Stromal cell of bone marrow (primary cell): Measurements from ENCODE around the gene CAVIN2.

Experiments used
- DNase-seq: peaks from one replicate; pipeline ENCODE4 v3.0.0-alpha.2; 2012; ENCODE audit warnings: low read depth

CAVIN2 gene, protein sequence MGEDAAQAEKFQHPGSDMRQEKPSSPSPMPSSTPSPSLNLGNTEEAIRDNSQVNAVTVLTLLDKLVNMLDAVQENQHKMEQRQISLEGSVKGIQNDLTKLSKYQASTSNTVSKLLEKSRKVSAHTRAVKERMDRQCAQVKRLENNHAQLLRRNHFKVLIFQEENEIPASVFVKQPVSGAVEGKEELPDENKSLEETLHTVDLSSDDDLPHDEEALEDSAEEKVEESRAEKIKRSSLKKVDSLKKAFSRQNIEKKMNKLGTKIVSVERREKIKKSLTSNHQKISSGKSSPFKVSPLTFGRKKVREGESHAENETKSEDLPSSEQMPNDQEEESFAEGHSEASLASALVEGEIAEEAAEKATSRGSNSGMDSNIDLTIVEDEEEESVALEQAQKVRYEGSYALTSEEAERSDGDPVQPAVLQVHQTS

DNA sequence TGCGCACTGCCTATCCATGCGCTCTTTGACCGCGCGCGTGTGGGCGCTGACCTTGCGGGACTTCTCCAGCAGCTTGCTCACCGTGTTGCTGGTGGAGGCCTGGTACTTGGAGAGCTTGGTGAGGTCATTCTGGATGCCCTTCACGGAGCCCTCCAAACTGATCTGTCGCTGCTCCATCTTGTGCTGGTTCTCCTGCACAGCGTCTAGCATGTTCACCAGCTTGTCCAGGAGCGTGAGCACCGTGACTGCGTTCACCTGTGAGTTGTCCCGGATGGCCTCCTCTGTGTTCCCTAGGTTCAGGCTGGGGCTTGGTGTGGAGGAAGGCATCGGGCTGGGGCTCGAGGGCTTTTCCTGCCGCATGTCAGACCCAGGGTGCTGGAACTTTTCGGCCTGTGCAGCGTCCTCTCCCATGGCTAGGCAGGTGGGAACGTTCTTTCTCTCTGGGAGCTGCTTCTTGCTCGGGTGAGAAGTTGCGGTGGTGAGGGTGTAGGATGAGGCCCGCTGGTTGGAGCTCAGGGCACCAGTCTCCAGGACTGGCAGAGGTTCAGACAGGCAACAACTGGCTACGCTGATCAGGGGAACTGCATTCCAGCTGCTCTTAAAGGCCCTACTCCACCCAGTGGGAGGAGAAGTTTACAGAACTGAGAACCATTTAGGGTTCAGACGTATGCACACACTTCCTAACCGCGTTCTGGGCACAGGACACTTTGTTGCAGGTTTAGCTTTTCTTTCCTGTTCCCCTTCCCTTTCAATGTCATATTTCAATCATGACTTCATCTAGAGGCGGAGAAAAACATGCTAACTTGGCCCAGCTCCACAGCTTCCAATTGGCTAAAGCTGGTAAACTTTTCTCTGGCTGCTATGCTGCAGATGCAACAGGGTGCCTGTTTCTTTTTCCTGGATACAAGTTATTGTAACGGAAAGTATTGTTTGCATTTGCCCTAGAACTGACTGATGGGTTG is at the start of gene CAVIN2:
Gene CAVIN2 (minus strand): TSS at position 574 of the 962 bp plus-strand sequence. CDS start 163 bp downstream, at position 411.
- DNase-seq = peak; percentile 71

DNA sequence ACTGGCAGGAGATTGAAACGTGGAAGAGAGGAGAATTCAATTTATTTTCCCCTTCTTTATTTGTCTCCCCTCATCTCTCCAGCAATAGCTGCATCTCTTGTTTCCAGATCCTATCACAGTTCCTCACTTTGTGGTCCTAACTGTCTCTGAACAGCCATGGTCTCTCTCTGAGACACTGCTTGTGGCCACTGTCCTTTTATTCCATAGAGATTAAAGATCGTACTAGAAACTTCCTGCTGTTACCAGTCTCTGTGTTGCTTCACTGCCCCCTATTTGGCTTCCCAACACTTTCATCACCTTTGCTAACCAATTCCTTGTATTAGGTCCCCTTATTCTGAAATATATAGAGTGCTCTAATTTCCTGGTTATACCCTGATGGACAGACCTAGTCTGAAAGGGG is 48.9 kb upstream of the CAVIN2 start:
- no peak for DNase-seq

DNA sequence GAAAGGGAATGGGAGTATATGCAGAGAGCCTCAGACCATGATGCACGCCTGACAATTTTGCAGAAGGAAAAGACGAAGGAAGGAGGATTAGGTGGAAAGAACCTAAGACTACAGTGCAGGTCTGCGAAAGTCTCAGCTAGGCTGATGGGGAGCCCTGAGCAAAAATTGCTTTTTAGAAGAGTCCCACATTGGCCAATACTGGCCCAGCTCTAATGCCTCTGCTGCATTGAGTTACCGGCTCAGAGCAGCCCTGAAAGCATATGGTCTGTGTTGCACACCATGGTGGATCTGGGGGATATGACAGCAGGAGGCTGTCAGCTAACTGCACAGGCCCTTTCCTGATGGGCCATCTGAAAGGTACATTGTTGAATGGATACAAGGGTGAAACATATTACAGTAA is 48.3 kb upstream of the CAVIN2 start:
- no peak for DNase-seq

DNA sequence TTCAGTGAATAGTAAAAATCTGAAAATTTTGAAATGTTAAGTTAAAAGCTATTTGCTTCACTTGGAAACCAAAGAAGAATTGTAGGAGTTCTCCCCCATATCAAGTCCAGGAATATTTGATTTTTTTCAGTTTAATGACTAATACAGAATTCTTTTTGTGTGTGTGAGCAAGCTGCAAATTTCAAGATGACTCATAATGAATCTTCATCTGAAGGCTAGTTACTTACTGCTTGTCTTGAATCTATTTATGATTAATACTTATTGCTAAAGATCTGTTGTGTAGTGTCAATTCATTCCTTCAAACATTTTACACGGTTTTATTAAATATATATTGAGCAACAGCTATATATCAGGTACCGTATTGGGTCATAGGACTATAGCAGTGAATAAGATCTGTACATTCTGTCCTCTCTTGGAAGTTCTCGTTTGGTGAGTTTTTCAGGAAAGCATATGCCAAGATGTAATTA is 47.8 kb upstream of the CAVIN2 start:
- peak; percentile 70 for DNase-seq

DNA sequence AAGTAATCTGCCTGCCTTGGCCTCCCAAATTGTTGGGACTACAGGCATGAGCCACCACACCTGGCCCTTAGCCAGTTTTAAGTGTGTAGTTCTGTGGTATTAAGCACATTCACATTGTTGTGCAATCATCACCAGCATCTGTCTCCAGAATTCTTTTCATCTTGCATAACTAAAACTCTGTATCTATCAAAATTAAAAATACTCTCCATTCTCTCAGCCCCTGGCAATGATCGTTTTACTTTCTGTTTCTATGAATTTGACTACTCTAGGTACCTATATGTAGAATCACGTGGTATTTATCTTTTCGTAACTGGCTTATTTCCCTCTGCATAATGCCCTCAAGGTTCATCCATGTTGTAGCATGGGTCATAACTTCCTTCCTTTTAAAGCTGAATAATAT is 45.5 kb upstream of the CAVIN2 start:
- peak; percentile 57 for DNase-seq

DNA sequence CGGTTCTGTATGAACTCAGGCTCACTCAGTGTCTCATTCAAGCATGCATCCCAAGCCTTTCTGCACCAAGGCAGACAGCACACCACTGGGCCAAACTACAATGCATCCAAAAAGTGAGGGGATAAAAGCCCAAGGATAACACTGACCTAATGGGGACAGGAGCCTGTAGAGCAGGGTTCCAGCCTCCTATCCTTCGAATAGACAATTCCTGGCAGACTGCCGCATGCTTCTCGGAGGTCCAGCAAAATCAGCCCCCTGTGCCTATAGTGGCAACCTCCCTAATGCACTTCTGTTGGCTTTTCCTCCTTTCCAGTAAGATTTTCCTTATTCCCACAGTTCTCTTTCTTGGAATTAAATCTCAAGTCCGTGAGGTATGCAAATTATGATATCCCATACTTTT is 44.8 kb upstream of the CAVIN2 start:
- DNase-seq = no peak

DNA sequence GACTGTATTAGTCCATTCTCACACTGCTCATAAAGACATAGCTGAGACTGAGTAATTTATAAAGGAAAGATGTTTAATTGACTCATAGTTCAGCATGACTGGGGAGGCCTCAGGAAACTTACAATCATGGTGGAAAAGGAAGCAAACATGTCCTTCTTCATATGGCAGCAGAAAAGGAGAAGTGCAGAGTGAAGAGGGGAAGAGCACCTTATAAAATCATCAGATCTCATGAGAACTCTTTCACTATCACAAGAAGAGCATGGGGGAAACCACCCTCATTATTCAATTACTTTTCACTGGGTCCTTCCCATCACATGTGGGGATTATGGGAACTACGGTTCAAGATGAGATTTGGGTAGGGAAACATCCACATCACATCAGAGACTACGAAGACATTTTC is 43.0 kb upstream of the CAVIN2 start:
- no peak for DNase-seq

DNA sequence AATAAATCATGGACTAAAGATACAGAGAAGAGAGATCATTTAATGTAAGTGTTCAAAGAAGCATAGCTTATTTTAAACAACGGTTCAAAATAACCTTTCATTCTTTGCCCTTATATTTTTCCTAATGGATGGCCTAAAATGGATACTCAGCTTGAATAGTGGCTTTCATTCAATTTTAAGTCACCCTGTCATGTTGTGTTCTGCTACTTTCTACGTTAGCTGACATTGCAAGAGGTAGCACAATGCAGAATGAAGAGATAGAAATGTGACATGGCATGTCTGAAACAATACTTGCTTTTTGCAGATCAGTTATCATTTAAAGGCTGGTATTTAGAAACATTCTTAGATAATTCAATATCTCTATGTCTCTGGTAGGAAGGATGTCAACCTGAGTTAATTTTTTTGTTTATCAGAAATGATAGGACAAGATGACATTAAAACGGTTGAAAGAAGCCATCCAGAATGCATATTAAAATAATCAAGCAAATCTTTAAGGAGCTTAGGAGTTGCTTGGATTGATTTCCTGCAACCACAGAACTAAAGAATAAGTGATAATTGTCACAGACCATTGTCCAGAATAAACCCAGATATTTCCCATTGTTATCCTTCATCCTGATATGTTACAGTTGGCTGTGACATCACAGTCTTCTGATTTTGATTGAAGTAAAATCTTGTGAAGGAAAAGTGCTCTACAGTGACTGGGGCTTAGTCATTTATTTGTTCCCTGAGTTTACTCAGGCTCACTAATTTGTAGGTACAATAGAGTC is 41.7 kb upstream of the CAVIN2 start:
- no peak for DNase-seq

DNA sequence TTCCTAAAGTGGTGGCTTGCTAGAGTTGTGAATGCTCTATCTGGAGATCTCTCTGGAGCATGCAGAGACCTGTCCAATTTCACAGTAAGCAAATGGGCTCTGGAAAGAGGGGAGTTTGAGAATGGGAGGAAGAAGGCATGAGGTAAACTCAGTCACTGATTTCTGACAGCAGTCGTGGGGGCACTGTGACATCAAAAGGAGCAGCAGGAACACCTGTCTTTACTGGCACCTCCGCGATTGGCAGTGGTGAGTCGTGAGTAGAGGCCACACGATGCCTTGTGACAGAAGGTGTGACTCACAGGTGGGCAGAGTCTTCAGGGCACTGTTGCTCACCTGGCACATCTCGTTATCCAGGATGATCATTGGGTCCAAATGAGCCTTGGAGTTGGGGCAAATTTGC is 38.8 kb upstream of the CAVIN2 start:
- no peak for DNase-seq

DNA sequence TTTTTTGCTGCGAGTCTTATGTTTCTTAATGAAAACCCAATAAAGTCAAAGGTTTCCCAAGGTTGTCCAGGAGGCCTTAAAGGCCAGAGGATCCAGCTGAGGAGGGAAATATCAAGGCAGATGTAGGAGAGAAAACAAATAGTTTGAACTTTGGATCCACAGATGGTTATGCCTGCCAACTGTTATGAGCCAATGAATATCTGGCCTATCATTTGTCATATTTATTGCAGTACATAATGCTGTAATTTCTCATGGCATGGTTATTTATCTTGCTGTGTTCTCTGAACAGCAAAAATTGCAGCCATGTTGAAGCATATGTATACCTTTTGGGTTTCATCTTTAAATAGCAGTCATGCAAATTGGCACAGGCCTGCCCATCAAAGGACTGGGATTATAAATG is 38.2 kb upstream of the CAVIN2 start:
- DNase-seq = no peak

DNA sequence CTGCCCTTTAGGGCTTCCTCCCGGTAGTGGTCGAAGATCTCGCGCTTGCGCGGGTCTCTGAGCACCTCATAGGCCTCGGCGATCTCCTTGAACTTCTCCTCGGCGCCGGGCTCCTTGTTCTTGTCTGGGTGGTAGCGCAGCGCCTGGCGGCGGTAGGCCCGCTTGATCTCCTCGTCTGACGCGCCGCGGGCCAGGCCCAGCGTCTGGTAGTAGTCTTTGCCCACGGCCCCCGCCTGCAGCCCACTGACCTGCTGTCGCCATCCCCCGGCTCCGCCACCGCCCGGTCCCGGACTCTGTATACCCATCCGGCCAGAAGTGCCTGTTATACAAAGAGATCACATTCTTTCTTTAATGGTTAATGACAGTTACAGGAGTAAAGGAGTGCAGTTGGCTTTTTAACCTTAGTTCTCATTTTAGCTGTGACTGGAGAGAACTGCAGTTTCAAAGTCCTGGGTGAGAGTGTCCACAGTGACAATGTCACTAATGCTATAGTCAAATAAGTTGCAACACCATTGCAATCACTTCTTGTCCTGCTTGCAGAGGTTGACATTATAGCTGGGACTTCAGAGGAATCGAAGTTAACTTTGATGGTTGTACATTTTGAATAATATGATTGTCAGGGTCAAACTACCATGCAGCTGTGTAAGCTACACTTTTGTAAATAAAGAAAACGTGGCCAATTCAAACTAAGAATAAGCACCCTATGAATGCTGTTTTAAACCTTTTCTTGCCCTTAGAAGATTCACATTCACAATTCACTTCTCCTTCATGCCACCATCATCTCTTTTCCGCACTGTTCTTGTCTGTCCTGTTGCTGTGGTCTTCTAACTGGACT is 35.3 kb upstream of the CAVIN2 start:
- no peak for DNase-seq

DNA sequence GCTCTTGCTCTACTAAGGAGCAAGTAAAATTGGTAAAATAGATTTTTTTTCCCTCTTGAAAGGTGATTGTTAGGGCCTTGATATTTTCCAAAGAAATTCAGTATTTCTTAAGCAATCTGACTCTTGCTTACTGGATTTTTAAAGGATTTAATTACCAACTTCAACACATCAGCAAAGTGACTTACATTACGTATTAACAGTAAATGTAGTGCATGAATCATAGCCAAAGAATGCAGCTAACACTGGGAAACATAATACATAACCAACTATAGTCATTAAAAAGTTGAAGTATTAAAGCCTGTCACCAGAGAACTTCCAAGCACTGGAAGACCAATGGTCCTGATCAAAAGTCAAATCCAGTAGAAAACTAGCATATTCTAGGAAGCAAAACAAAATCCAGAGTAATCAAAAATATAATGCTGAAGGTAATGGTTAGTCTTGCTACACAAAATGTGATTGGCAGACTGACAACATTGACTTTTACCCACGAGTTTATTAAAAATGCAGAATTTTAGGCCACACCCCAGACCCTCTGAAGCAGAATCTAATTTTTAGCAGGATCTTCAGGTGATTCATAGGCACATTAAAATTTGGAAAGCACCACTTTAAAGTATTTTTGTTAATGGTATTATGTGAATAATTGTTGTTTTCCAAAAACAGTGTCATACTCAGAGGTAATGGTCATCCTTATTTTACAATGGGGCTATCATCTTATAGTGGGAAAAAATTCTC is 31.8 kb upstream of the CAVIN2 start:
- DNase-seq = peak; percentile 61

DNA sequence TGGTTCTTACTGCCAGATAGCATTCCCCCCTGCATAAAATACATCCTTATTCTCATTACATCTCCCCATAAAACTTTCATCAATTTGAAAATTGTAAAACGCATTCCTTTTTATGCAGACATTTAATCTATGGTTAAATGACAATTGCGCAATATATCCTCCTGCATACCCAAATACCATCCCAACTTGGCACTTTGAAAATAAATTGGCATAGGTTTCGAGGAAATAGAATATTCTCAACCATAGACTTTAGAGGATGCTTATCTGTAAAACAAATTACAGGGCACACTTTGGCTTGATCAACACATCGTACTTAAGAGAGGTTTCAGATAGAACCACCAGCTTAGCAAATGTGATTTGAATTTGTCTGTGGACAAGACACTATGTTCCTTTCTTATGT is 31.0 kb upstream of the CAVIN2 start:
- DNase-seq = no peak

DNA sequence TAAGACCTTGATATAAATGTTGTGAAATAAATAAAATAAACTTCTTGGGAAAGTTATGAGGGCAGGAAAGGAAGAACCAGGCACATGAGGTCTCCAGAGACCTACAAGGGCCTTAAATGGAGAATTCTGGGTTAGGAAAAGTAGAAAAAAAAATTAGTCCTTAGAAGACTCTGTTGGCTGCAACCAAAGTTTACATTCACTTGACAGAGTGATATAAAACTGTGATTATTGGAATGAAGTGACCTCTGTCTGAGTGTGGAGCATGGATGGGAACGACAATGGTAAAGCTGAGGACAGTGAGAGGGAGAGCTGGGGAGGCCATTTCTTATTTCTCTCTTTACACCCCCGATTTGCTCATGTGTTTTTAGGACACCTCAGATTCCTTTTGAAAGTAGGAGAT is 29.0 kb upstream of the CAVIN2 start:
- DNase-seq = no peak

DNA sequence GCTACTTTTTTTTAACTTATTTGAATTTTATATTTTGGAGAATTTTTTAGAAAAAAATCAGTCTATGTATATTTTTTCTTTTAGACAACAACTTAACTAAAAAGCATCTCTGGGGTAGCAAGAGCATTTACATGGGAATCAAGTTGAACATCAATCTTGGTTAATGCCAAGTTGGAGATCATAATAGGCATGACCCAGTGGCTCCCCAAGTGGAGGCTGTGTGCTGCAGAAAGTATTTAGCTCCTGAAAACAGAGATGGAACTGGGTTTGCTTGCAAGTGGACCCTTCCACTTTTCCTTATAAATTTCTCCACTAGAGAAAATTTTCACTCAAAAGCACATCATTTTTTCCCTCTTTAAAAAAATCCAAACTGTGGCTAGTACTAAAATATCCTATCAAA is 23.9 kb upstream of the CAVIN2 start:
- no peak for DNase-seq

DNA sequence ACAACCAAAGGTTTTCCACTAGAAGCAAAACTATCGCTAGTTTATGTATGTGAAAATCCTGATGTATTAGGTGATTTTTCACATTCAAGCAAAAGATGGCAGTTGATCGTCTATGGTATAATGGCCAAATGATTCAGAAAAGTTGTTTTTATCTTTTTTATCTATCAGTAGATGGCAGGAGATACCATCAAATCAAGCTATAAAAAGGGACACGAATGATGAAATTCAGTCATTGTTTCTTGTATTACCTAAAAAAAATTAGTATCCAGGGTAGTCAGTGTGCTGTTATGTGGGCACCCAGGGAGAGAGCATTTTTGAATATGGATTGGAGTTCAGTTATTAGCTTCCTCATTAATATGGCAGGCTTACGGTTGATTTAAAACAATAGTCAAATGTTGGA is 22.9 kb upstream of the CAVIN2 start:
- no peak for DNase-seq

DNA sequence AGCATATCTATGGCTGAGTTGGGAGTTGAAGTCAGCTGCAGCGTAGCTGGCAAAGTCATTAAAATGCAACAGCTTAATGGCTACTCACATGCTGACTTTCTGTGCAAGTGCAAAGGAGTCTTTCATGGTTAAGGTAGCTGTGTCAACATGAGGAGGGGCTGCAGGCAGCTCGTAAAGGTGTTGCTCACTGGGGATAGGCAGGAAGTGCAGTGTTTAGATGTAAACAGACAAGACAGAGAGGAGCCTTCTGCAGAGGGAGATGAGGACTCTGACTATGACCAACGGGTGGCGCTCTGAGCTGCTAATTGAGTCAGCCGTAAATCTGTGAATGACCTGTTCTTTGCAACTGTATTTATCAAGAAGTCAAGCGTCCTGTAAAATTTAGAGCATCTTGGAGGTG is 22.3 kb upstream of the CAVIN2 start:
- no peak for DNase-seq

DNA sequence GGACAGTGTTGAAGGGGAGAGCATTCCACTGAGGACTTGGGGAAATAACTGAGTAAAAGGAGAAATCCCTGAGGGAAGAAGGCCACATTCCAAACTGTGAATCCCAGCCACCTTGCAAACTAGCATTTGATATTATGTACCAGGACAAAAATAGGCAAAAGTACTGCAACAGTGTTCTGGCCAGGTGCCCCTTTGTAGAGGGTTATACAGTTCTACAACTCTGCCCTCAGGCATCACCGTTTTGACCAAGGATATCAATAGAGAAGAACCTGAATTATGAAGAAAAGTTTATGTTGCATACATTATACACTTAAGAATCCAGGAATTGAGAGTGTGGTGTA is 20.6 kb upstream of the CAVIN2 start:
- DNase-seq = no peak

DNA sequence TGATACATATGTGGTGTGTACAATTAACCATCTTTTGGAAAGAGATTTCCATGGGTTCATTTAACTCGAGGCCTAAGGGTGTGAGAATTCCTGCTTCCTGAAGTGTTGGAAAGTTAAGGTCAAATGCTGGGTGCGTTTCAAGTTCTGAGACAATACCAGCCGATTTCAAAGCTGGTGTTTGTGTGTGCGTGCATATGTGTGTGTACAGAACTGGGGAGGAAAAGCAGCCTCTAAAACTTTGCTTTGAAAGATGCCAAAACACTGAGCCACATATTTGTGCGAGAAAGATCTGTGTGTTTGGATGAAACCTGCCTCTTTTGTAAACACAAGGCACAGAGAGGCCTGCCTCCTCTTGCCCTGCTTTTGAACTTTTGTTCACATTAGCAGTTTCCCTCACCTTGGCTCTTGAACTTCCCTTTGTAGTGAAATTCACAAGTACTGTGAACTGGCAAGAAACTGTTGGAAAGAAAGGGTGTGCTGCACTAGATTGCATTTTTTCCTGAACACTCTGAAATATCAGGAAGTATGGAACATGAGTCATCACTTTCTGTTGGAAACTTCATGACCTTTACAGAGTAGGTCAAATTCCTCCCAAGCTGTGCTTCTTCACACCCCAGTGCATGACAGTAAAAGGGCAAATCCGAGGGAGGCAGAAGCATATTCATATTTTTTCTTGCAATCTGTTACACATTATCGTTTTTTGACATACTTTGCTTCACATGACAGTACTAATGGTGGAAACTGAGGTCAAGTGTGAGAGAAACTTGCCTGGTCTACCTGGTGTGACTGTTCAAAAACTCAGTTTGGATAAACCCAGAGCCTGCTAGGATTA is 20.0 kb upstream of the CAVIN2 start:
- peak; percentile 87 for DNase-seq

DNA sequence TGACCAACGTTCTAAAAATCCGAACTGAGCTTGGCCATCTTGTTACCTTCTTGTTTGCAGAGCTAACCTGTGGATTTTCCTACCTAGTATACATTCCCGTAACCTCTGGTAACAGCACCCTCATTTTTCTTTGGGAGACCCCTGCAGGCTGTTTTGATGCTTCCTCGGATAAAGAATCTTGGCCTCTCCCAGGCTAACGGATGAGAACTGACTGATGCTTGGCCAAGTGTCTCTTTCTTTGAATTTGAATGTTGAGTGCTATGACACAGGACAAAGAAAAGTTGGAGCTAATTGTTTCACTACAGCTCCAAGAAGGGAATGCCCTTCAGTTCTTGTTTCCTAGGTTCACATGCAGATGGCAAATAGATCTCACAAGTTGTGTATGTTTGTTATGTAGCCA is 19.3 kb upstream of the CAVIN2 start:
- no peak for DNase-seq
